Retinal pigment epithelial cell (primary cell): Measurements from ENCODE around the gene IBA57.

Experiments
- DNase-seq: peaks from one replicate; pipeline ENCODE4 v3.0.0-alpha.2; 2010; ENCODE audit warnings: low read depth
- H3K4me3 ChIP-seq: 2 replicates; pipeline ENCODE4 v1.5.1; 2011; ENCODE audit warnings: mild to moderate bottlenecking, low read length, control low read depth, moderate library complexity
- TF ChIP-seq, protein P1 (sequence below): conservative IDR thresholded peaks from 2 replicates; pipeline ENCODE4 v1.5.1; 2011; ENCODE audit warnings: low read depth, low read length, control low read depth, inconsistent platforms

IBA57 gene

DNA sequence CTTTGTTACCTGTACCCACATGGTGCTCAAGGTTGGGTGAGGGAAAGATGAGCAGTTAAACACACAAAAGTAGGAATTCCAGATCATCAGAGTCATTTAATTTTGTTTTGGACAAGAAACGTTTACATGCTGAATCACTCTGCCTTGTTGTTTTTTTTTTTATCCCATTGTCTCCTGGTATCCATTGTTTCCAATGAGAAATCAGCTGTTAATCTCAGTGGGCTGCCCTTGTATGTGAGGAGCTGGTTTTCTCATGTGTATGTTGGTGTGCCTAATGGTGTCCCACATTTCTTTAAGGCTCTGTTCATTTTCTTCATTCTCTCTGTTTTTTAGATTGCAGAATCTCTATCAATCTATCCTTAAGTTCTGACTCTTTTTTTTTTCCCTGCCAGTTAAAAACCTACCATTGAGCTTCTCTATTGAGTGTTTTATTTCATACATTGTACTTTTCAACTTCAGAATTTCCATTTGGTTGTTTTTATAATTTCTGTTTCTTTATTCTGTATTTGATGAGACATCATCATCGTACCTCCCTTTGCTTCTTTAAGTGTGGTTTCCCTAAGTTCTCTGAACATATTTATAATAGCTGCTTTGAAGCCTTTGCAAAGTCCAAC lies 33.5 kb downstream of the IBA57 start:
- TF ChIP-seq, protein P1, sequence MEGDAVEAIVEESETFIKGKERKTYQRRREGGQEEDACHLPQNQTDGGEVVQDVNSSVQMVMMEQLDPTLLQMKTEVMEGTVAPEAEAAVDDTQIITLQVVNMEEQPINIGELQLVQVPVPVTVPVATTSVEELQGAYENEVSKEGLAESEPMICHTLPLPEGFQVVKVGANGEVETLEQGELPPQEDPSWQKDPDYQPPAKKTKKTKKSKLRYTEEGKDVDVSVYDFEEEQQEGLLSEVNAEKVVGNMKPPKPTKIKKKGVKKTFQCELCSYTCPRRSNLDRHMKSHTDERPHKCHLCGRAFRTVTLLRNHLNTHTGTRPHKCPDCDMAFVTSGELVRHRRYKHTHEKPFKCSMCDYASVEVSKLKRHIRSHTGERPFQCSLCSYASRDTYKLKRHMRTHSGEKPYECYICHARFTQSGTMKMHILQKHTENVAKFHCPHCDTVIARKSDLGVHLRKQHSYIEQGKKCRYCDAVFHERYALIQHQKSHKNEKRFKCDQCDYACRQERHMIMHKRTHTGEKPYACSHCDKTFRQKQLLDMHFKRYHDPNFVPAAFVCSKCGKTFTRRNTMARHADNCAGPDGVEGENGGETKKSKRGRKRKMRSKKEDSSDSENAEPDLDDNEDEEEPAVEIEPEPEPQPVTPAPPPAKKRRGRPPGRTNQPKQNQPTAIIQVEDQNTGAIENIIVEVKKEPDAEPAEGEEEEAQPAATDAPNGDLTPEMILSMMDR = no peak
- H3K4me3 ChIP-seq = no peak overlapping the region
- no peak for DNase-seq

DNA sequence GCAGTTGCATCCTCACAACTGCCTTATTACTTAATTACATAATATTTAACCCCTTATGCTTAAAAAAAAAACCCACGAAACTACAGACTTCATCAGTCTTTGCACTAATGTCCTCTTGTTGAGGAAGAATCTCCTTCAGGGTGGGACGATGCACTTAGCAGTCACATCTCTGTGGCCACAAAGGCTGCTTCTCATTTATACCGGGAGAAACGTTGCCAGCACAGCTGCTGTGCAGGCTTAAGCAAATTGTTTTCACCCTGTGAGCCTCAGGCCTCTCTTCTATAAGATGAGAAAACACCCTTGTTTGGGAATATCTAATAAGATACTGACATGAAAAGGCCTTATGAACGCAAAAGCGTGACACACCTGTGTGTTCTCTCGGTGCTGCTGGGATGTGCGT lies 39.4 kb downstream of the IBA57 start:
- TF ChIP-seq, protein P1 = no peak
- no peak for DNase-seq
- H3K4me3 ChIP-seq = no peak overlapping the region

DNA sequence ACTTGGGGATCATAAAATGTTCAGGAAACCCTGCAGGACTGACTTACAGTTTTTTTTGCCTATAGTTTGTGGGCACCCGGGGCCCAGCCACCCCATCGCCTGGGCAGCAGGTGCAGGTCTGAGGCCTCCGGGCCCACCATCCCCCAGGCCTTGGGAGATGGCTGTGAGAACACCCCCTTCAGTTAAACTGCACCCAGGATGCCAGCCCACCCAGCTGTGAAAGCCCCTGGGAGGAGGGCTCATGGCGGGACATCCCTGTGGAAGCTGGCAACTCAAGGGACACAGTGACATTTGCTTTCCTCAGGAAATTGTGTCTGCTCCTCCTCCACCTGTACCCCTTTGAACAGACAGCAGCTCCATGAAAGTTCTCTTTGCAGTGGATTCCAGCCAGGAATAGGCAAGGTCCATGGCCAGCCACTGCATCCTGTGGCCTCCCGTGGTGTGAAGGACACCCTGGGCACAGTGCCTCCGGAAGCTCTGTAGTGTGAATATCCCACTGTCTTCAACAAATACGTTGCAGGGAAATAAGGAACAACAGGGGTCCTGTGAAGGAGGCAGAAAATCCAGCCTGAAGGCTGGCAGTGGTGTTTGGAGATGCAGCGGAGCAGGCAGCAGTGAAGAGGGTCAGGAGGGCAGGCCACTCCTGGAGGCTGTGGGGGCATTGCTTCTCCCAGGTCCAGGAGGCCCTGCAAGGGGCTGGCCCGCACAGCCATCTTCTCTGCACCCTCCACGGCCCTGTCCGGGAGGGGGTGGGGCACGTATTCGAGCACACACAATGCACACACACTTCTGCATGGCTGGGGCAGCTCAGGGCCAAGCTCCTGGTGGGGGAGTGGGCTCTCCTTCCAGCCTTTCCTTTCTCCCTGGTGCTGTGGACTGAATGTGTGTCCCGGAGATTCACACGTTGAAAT lies 40.2 kb downstream of the IBA57 start:
- DNase-seq = no peak
- TF ChIP-seq, protein P1 = no peak
- H3K4me3 ChIP-seq = no peak overlapping the region

DNA sequence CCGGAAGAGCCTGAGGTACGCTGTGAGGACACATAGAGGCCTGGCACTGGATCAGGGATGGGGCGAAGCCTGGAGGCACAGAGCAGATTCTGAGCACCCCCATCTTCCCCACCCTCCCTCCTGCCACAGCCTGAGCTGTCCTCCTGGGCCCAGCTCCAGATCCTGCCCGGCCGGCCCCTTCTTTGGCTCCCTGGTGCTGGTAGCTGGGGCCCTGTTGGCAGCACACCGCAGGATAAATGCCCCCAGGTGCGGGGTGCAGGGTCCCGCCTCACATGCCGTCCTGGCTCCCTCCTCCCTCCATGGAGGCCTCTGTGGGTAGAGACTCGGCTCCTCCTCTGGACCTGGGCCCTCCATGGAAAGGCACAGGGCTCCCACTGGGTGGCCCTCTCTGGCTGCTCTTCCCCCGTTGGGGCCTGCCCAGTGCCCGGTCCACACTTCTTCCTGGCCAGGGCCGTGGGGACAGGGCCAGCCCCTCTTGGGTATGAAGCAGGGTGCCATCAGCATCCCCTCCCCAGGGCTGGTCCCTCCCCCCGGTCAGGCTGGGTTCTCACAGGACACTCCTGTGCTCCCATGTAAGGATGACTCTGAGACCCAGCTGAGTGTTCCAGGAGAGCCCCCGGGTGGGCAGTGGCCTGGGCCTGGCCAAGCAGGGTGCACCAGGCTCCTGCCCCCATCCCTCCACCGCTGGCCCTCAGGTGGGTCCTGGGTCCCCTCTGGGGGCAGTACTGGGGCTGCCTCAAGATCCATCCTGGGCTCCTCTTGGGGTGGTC lies 41.2 kb downstream of the IBA57 start:
- TF ChIP-seq, protein P1 = no peak
- DNase-seq = no peak
- H3K4me3 ChIP-seq = no peak overlapping the region

DNA sequence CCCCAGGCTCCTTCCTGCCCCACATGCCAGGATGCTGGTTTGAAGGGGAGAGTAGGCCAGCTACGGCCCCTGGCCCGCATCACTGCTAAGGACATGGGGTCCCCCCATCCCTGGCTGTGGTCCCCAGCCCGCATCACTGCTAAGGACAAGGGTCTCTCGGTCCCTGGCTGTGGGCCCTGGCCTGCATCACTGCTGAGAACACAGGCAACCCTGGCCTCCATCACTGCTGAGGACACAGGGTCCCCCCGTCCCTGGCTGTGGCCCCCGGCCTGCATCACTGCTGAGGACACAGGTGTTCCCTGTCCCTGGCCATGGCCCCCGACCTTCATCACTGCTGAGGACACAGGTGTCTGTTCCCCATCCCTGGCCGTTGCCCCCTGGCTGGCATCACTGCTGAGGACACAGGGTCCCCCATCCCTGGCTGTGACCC lies 41.8 kb downstream of the IBA57 start:
- DNase-seq = no peak

More for the DNA sequence above, 41.8 kb downstream of the IBA57 start:
- no peak overlapping the region for H3K4me3 ChIP-seq
- TF ChIP-seq, protein P1 = no peak
